GM19099 (cell line): Measurements from ENCODE around the gene MGA.

Experiments used
- POLR2A ChIP-seq: IDR thresholded peaks from 3 replicates; pipeline ENCODE4 v1.6.1; 2011; ENCODE audit warnings: low read depth; ENCODE audit not compliant: insufficient read length; ENCODE audit errors: extremely low read depth

MGA gene

DNA sequence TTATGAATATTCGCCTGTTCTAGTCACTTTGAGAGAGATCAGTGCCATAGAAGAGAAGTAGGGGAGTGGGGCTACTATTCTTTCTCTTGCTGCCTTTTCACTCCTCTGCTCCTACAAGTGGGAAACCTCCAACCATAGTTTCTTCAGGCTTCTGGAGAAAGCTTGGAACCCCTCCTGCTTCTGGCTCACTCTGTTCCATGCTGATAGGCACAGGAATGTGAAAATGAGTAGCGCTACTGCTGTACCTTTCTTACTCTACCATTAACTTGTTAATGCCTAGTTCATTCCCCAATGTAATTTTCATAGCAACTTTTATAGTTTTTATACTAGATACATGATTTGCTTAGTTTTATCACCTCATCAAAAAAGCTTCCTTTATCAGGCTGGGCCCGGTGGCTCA lies 141.0 kb downstream of the MGA start:
- no peak for TF ChIP-seq POLR2A

DNA sequence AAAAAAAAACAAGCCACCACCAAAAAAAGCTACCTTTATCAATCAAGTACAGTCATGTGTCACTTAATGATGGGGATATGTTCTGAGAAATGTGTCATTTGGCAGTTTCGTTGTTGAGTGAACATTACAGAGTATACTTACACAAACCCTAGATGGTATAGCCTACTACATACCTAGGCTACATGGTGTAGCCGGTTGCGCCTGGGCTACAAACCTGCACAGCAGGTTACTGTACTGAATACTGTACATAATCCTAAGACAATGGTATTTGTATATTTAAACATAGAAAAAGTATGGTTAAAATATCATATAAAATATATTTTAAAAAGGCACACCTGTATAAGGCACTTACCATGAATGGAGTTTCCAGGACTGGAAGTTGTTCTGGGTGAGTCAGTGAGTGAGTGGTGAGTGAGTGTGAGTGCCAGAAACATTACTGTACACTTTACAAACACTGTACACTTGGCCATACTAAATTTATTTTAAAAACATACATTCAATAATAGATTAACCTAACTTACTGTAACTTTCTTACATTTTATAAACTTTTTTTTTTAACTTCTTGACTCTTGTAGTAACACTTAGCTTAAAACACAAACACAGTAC lies 141.7 kb downstream of the MGA start:
- no peak for TF ChIP-seq POLR2A

DNA sequence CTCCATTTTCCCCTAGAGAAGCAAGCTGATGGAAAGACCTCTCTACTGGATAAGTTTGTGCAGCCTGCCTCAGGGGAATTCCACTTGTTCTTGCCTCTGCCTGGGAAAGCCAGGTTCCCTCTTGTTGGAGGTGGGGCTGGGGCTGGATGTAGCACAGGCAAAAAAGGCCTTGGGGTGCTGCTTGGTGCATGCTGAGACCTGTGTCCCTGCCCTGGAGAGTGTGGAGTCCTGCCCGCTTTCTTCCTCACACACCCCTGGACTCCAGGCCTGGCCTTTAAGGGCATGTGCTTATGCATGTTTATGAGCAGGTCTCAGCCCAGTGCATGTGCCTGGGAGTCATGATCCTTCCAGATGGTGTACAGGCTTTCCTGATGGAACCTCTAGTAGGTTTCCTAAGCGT lies 144.2 kb downstream of the MGA start:
- TF ChIP-seq POLR2A, result no peak

GRCh38 chr15:41804916-41805666 lies 144.9 kb downstream of the MGA start:
- TF ChIP-seq POLR2A, result no peak

DNA sequence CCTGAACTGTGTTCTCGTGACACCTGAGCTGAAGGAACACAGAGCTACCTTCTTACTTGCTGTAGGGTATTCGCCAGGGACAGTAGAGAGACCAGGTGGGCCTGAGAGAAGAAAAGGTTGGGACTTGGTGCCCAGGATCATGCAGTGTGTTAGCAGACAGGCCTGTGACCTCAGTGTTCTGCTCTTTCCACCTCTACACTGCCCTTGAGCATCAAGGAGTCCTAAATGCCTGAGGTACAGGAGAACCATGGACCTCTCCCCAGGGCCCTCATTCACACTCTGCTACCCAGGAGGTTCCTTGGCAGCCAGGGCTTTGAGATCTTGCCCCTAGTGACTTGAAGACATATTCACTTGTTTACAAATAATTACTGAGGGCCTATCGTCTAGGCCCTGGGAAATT lies 145.5 kb downstream of the MGA start:
- TF ChIP-seq POLR2A, result no peak

GRCh38 chr15:41806291-41807181 lies 146.3 kb downstream of the MGA start:
- no peak for TF ChIP-seq POLR2A

GRCh38 chr15:41809121-41809520 lies 148.9 kb downstream of the MGA start:
- TF ChIP-seq POLR2A, result no peak

DNA sequence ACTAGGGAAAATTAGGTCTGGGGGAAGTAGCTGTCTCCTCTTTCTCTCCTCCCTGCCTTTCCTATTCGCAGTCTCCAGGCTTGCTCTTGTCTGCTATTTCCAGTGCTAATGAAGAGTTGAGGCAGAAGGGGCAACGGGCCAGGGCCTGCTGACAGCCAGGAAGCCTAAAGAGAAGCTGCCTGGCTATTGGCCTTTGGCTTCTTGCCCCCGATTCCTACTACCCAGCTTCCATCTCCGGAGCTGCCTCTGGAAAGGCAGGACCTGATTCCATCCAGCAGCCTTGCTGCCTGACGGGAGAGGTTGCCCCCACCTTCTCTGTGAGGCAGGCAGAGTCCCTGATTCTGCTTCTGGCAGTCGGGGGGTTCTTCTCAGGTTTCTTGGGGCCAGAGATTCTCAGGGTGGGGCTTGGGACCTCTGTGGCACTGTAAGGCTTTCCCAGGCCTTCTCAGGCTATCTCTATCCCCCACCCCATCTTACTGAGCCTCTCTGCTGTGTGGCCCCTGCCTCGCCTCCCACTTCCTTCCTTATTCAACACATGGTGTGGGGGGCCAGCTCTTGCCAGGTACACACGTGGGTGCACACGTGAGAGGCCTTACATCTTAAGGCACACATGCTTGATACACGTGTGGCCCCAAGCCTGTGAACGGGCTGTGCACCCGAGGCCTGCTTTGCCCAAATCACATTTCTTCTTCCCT lies 149.5 kb downstream of the MGA start:
- TF ChIP-seq POLR2A, result no peak

- no peak for TF ChIP-seq POLR2A
Measured at GRCh38 chr15:41810651-41811431, 150.6 kb downstream of the MGA start.

GRCh38 chr15:41811432-41812195 lies 151.4 kb downstream of the MGA start:
- TF ChIP-seq POLR2A, result no peak

DNA sequence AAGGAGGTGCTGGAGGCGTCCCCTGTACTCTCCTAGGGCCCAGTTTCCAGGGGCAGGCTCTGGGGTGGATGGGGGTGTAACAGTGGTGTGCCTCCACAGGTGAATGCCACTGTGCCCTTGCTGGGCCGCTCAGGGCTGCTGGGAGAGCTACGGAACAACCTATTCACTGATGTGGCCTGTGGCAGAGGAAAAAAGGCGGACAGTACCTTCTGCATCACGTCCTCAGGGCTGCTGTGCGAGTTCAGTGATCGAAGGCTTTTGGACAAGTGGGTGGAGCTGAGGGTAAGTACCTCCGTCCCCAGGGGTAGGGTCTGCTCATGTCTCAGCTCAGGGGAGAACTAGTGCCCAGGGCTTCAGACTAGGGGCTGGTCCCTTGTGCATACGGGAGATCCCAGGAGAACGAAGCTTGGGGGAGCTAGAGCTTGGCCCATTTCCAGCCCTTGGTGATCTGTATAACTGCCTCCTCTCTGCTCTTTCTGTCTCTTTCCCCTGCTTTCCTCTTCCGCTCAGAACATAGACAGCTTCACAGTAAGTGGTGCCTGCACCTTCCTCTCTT lies 152.7 kb downstream of the MGA start:
- TF ChIP-seq POLR2A, result no peak

GRCh38 chr15:41813426-41813825 lies 153.2 kb downstream of the MGA start:
- no peak for TF ChIP-seq POLR2A

DNA sequence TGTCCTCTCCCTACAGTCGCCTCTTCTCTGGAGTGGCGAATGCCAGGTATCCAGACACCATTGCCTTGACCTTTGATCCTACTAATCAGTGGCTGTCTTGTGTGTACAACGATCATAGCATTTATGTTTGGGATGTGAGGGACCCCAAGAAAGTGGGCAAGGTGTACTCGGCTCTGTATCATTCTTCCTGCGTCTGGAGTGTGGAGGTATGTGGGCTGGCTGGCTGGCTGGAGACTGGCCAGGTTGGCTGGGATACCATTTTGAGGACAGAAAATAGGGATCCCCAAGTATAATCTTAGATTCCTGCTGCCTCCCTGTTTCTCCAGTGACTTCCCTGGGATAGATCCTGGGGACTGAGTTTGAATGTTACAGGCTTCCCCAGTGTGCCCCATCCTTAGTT lies 154.3 kb downstream of the MGA start:
- no peak for TF ChIP-seq POLR2A
